Measurements from ENCODE around the gene DDX24.

DDX24 gene

GRCh38 chr14:94034886-94035285, 46.1 kb downstream of the DDX24 start:
- no peak for FAIRE-seq

GRCh38 chr14:94031883-94032279, 49.1 kb downstream of the DDX24 start:
- FAIRE-seq (no peak), DNase-seq (ENCODE audit: insufficient read length, low spot score) (no peak)

More at GRCh38 chr14:94034886-94035285, 46.1 kb downstream of the DDX24 start:
- no peak for DNase-seq (ENCODE audit: insufficient read length, low spot score)

- FAIRE-seq (no peak), DNase-seq (ENCODE audit: insufficient read length, low spot score) (no peak)
Measured at GRCh38 chr14:94031161-94031882, 49.7 kb downstream of the DDX24 start.

- no peak for FAIRE-seq
Measured at GRCh38 chr14:94030571-94030970, 50.4 kb downstream of the DDX24 start.

GRCh38 chr14:94029671-94030203, 51.3 kb downstream of the DDX24 start:
- FAIRE-seq (no peak), DNase-seq (ENCODE audit: insufficient read length, low spot score) (no peak)

More at GRCh38 chr14:94030571-94030970, 50.4 kb downstream of the DDX24 start:
- DNase-seq (ENCODE audit: insufficient read length, low spot score): no peak

- DNase-seq (ENCODE audit: insufficient read length, low spot score): no peak
- FAIRE-seq: no peak
Measured at GRCh38 chr14:94029265-94029664, 51.7 kb downstream of the DDX24 start.

- FAIRE-seq: no peak
- no peak for DNase-seq (ENCODE audit: insufficient read length, low spot score)
Measured at GRCh38 chr14:94028450-94028826, 52.6 kb downstream of the DDX24 start.

GRCh38 chr14:94027566-94028449, 53.2 kb downstream of the DDX24 start:
- DNase-seq (ENCODE audit: insufficient read length, low spot score) (no peak), FAIRE-seq (peak; percentile 26)

GRCh38 chr14:94026889-94027469, 54.0 kb downstream of the DDX24 start:
- no peak for FAIRE-seq
- no peak for DNase-seq (ENCODE audit: insufficient read length, low spot score)

- peak; percentile 85 for FAIRE-seq
Measured at GRCh38 chr14:94026173-94026888, 54.7 kb downstream of the DDX24 start, which contains the start of gene OTUB2. TSS of gene OTUB2 (plus strand) at chr14:94026340. CDS start at chr14:94026538, 198 bp downstream.

GRCh38 chr14:94025720-94026119, 55.3 kb downstream of the DDX24 start:
- FAIRE-seq: no peak

More at GRCh38 chr14:94026173-94026888, 54.7 kb downstream of the DDX24 start, which contains the start of gene OTUB2:
- DNase-seq (ENCODE audit: insufficient read length, low spot score): peak; percentile 99

GRCh38 chr14:94024549-94024948, 56.5 kb downstream of the DDX24 start:
- no peak for FAIRE-seq
- DNase-seq (ENCODE audit: insufficient read length, low spot score): no peak

More at GRCh38 chr14:94025720-94026119, 55.3 kb downstream of the DDX24 start:
- no peak for DNase-seq (ENCODE audit: insufficient read length, low spot score)

GRCh38 chr14:94022532-94023411, 58.2 kb downstream of the DDX24 start:
- no peak for FAIRE-seq

GRCh38 chr14:94021416-94022157, 59.4 kb downstream of the DDX24 start:
- DNase-seq (ENCODE audit: insufficient read length, low spot score): no peak
- no peak for FAIRE-seq

More at GRCh38 chr14:94022532-94023411, 58.2 kb downstream of the DDX24 start:
- DNase-seq (ENCODE audit: insufficient read length, low spot score): no peak

GRCh38 chr14:94021001-94021400, 60.0 kb downstream of the DDX24 start:
- DNase-seq (ENCODE audit: insufficient read length, low spot score) (no peak), FAIRE-seq (no peak)

GRCh38 chr14:94020267-94020666, 60.7 kb downstream of the DDX24 start:
- DNase-seq (ENCODE audit: insufficient read length, low spot score) (no peak), FAIRE-seq (no peak)

GRCh38 chr14:94019329-94019728, 61.7 kb downstream of the DDX24 start:
- no peak for DNase-seq (ENCODE audit: insufficient read length, low spot score)
- FAIRE-seq: no peak

- FAIRE-seq: no peak
- DNase-seq (ENCODE audit: insufficient read length, low spot score): no peak
Measured at GRCh38 chr14:94018308-94018707, 62.7 kb downstream of the DDX24 start.

Data from HTR-8/SVneo (cell line).